ENCODE measurements around the gene RFXAP. TPM values are rescaled to one million over a fixed set of nuclear protein-coding genes. Genes with fewer than 3 reads are reported as not detected.

The RFXAP gene
- polyA plus RNA-seq, 3 donors: 1.1 to 3.3 (median 1.8) TPM

DNA sequence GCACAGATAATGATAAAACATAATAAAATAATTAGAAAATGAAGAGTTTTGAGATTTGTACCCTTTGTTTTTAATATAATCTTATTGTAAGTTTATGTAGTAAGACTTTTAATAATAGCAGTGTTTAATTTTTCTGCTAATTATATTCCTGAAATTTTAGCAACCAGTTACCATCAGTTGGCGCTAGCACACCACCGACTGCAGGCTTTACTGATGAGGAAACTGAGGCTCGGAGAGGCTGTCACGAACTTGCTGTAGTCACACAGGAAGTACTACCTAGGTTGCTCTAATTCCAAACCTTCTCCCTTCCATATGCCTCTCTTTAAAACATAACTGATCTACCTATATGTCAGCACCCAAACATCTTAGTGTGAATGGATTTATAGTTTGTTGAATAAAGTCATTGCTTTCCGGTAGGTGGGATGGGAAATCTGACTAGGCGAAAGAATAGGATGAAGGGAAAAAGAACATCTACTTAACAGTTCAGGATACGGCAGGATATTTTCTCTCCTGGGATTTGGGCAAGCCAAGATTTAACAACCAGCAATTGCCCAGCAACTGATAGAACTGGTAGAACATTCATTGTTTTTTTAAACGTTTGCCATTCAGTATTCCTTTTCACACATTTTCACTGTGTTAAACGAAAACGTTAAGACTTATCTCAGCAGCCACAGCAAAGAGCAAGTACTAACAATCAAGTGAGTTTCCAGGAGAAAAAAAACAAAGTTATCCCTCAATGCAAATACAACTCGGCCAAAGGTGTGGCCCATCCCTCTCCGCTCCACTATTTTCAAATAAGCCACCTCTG is 822 bp upstream of the RFXAP start:
- TF ChIP-seq, protein P1, sequence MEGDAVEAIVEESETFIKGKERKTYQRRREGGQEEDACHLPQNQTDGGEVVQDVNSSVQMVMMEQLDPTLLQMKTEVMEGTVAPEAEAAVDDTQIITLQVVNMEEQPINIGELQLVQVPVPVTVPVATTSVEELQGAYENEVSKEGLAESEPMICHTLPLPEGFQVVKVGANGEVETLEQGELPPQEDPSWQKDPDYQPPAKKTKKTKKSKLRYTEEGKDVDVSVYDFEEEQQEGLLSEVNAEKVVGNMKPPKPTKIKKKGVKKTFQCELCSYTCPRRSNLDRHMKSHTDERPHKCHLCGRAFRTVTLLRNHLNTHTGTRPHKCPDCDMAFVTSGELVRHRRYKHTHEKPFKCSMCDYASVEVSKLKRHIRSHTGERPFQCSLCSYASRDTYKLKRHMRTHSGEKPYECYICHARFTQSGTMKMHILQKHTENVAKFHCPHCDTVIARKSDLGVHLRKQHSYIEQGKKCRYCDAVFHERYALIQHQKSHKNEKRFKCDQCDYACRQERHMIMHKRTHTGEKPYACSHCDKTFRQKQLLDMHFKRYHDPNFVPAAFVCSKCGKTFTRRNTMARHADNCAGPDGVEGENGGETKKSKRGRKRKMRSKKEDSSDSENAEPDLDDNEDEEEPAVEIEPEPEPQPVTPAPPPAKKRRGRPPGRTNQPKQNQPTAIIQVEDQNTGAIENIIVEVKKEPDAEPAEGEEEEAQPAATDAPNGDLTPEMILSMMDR (IDR thresholded peaks at IDR 0.05): no peak
- peak overlapping the region; percentile 79 for H3K9ac ChIP-seq (ENCODE audit: insufficient read depth, low read length, poor library complexity, severe bottlenecking)
- DNase-seq: no peak

DNA sequence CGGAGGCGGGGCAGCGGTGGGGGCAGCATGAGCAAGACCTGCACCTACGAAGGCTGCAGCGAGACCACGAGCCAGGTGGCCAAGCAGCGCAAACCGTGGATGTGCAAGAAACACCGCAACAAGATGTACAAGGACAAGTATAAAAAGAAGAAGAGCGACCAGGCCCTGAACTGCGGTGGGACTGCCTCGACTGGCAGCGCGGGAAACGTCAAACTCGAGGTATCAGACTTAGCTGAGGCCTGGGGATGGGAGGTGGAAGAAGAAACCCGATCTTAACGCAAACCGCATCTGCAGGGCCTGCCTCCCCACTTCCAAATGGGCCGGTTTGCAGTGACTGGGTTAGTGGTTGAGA is 693 bp downstream of the RFXAP start:
- DNase-seq: peak in 1 of 3 donors; percentile 16
- no peaks in the 10 kb centered on the region for H3K9me3 ChIP-seq (replicated peaks in 1 of 2; ENCODE audit: control insufficient read depth in 1 of 2, insufficient read depth in 1 of 2, low read length in 2 of 2)
- intact Hi-C loops (cut with micrococcal nuclease): loop anchor here in 1 of 2 donors (5.0 kb wide), 1 partner anchor 472 kb away; the partner anchor contains the start of gene SPART
- H3K79me2 ChIP-seq (ENCODE audit: insufficient read depth, low read length): peaks cover 54% of the 10 kb centered on the region
- no peaks in the 10 kb centered on the region for H3K9me3 Mint-ChIP-seq
- H3K27ac ChIP-seq (ENCODE audit: low read depth in 1 of 2, low read length in 2 of 2): peak overlapping the region in 1 of 2 donors; percentile 81
- H3K27ac Mint-ChIP-seq: peak overlapping the region; percentile 75 to 93 (median 85)
- peak overlapping the region; percentile 99 for H2AFZ ChIP-seq (ENCODE audit: insufficient read depth, low read depth, low read length, poor library complexity, severe bottlenecking)
- TF ChIP-seq, protein P1 (IDR thresholded peaks at IDR 0.05): no peak
- no peaks in the 10 kb centered on the region for H3K27me3 ChIP-seq (ENCODE audit: control insufficient read depth in 2 of 2, insufficient read depth in 2 of 2, low read length in 2 of 2)
- peak overlapping the region; percentile 98 for H3K4me2 ChIP-seq (replicated peaks; ENCODE audit: extremely low read depth, low read length, poor library complexity, severe bottlenecking)
- peaks cover 43% of the 10 kb centered on the region for H3K4me1 Mint-ChIP-seq
- no peaks in the 10 kb centered on the region for H3K36me3 Mint-ChIP-seq
- H3K9ac ChIP-seq (ENCODE audit: insufficient read depth, low read length, poor library complexity, severe bottlenecking): peak overlapping the region; percentile 79
- under 1% methylated on average over 16 of the region's 20 CpGs for WGBS (ENCODE audit: insufficient coverage)
- peak overlapping the region; percentile 90 to 97 for H3K4me3 Mint-ChIP-seq
- H4K20me1 ChIP-seq (ENCODE audit: insufficient read depth, low read length): no peaks in the 10 kb centered on the region
- H3K36me3 ChIP-seq (replicated peaks in 1 of 2; ENCODE audit: control insufficient read depth in 1 of 2, insufficient read depth in 2 of 2, low read length in 2 of 2): peaks cover 0 to 3% of the 10 kb centered on the region in 2 donors
- peaks cover 17 to 24% of the 10 kb centered on the region in 2 donors for H3K4me1 ChIP-seq (ENCODE audit: control insufficient read depth in 1 of 2, insufficient read depth in 2 of 2, low read length in 2 of 2)
- peak overlapping the region; percentile 73 to 93 (median 80) for H3K4me3 ChIP-seq (replicated peaks in 1 of 3; ENCODE audit: low read depth in 2 of 3, low read length in 3 of 3)
- peaks cover 0 to 3% (median 0%) of the 10 kb centered on the region in 3 donors for H3K27me3 Mint-ChIP-seq (ENCODE audit: low read depth in 3 of 3)

More for the DNA sequence above, 822 bp upstream of the RFXAP start:
- Mint-ChIP-seq H3K27me3 (ENCODE audit: low read depth in 3 of 3) (peaks cover 0 to 3% (median 0%) of the 10 kb centered on the region in 3 donors), H3K9me3 (no peaks in the 10 kb centered on the region), H3K27ac (peak overlapping the region in 5 of 7 donors; percentile 75 to 91 (median 82)), H3K36me3 (no peaks in the 10 kb centered on the region), H3K4me3 (peak overlapping the region; percentile 90 to 97), H3K4me1 (peaks cover 47% of the 10 kb centered on the region)
- Histone ChIP-seq H3K4me3 (replicated peaks in 1 of 3; ENCODE audit: low read depth in 2 of 3, low read length in 3 of 3) (peak overlapping the region; percentile 73 to 93 (median 80)), H2AFZ (ENCODE audit: insufficient read depth, low read depth, low read length, poor library complexity, severe bottlenecking) (peak overlapping the region; percentile 99), H3K4me2 (replicated peaks; ENCODE audit: extremely low read depth, low read length, poor library complexity, severe bottlenecking) (peak overlapping the region; percentile 98), H3K27me3 (ENCODE audit: control insufficient read depth in 2 of 2, insufficient read depth in 2 of 2, low read length in 2 of 2) (no peaks in the 10 kb centered on the region), H3K36me3 (replicated peaks in 1 of 2; ENCODE audit: control insufficient read depth in 1 of 2, insufficient read depth in 2 of 2, low read length in 2 of 2) (no peaks in the 10 kb centered on the region), H4K20me1 (ENCODE audit: insufficient read depth, low read length) (no peaks in the 10 kb centered on the region), H3K27ac (ENCODE audit: low read depth in 1 of 2, low read length in 2 of 2) (peak overlapping the region in 1 of 2 donors; percentile 81), H3K79me2 (ENCODE audit: insufficient read depth, low read length) (peaks cover 39% of the 10 kb centered on the region), H3K9me3 (replicated peaks in 1 of 2; ENCODE audit: control insufficient read depth in 1 of 2, insufficient read depth in 1 of 2, low read length in 2 of 2) (no peaks in the 10 kb centered on the region), H3K4me1 (ENCODE audit: control insufficient read depth in 1 of 2, insufficient read depth in 2 of 2, low read length in 2 of 2) (peaks cover 17 to 31% of the 10 kb centered on the region in 2 donors)
- intact Hi-C loops (cut with micrococcal nuclease): loop anchor here in 1 of 2 donors (5.0 kb wide), 1 partner anchor 471 kb away; the partner anchor contains the start of gene SPART
- WGBS (ENCODE audit: insufficient coverage): 53% methylated on average over 6 of the region's 12 CpGs
